Adrenal gland (tissue), 12 donors: ENCODE results near the gene NRP2. TPM values are rescaled to one million over a fixed set of nuclear protein-coding genes. Genes with fewer than 3 reads are reported as not detected.
A peak's percentile ranks its signal among the peaks of the same experiment; 100 is the strongest.

Experiments
- DNase-seq, 7 donors: peaks; one replicate each; pipeline ENCODE4 v3.0.0-alpha.2; 2019 to 2020
- H3K27ac ChIP-seq, 5 donors: fragments of 200-600 bp; sonication (generic) in 4 of 5; 1 replicate in 3 of 5; 2 replicates in 2 of 5; pipeline versions ENCODE4 v1.5.1 to v1.8.0; 2016 to 2020; ENCODE audit warnings: mild to moderate bottlenecking in 1 of 5
- H3K27me3 ChIP-seq: fragments of 200-600 bp; 2 replicates; pipeline ENCODE4 v1.8.0; 2021
- H3K36me3 ChIP-seq, 2 donors: fragments of 200-600 bp; replicated peaks in 1 of 2; 1 replicate in 1 of 2; 2 replicates in 1 of 2; pipeline versions ENCODE4 v1.5.1 to v1.8.0; 2018 to 2022
- H3K4me1 ChIP-seq, 2 donors: fragments of 200-600 bp; replicated peaks in 1 of 2; 1 replicate in 1 of 2; 2 replicates in 1 of 2; pipeline versions ENCODE4 v1.5.1 to v1.8.0; 2018 to 2021
- H3K4me3 ChIP-seq, 4 donors: fragments of 200-600 bp; sonication (generic) in 3 of 4; one replicate each; pipeline ENCODE4 v1.5.1; 2016 to 2018
- H3K9me3 ChIP-seq, 3 donors: fragments of 200-600 bp; sonication (generic) in 1 of 3; replicated peaks in 1 of 3; 1 replicate in 2 of 3; 2 replicates in 1 of 3; pipeline versions ENCODE4 v1.5.1 to v1.8.0; 2016 to 2021
- POLR2A ChIP-seq, 2 donors: fragments of 450-650 bp; IDR thresholded peaks; one replicate each; pipeline ENCODE4 v1.6.1; 2017; ENCODE audit warnings: antibody characterized with exemption in 2 of 2, mild to moderate bottlenecking in 2 of 2, moderate library complexity in 1 of 2
- WGBS, 4 donors: extraction: QIAGEN DNeasy Blood & Tissue Kit in 2 of 4; methylation state at CpG; one replicate each; pipeline versions ENCODE4 v1.1.5 to v1.1.7; 2013 to 2017; 5-methylcytosine and 5-hydroxymethylcytosine counted together
- intact Hi-C, 2 donors: fragments of 100-400 bp; cut with DNase I; formaldehyde crosslinking; loops; one replicate each; pipeline versions ENCODE4 v1.14.1 to v1.15.0; 2022 to 2023
- polyA plus RNA-seq, 3 donors: library from polyadenylated mRNA; stranded (reverse); fragments of 200-250 nt in 2 of 3; fragments of 350-450 nt in 1 of 3; fragmentation: Illumina TruSeq in 1 of 3; extraction: RNeasy Lipid Tissue Mini Kit (QIAGEN cat#74804) in 1 of 3; gene quantifications; one replicate each; pipeline ENCODE4 v1.2.3, GENCODE V29; 2013 to 2014
- total RNA-seq, 9 donors: library from RNA; depleted of rRNA in 4 of 9; stranded (reverse); fragments of >200 nt in 4 of 9; fragments of 120-200 nt in 1 of 9; fragmentation: NEBNext Ultra II Directional in 1 of 9; extraction: Animal tissue kit (Norgen Biotek cat#: 25700) in 1 of 9; gene quantifications; one replicate each; pipeline versions ENCODE4 v1.1.0 to v1.2.4, GENCODE V29; 2013 to 2023
- TF ChIP-seq, protein P1 (sequence below), 6 experiments: fragments of 450-650 bp in 4 of 6; fragments of 200-600 bp in 2 of 6; sonication (generic) in 1 of 6; IDR thresholded peaks; 1 replicate in 5 of 6; 2 replicates in 1 of 6; pipeline versions ENCODE4 v1.5.1 to v1.8.0; 2016 to 2021; ENCODE audit warnings: antibody characterized with exemption in 6 of 6, mild to moderate bottlenecking in 2 of 6, moderate library complexity in 1 of 6
- donor health status: healthy with polysubstance abuse.
- donor health status: Bipolar disorder and iron deficiency.
- donor health status: DM: yes; HTN: yes; CAD: no.
- donor health status: DM: no; HTN: no; CAD: no.
- donor health status: DM: no; HTN: no; CAD: no.
- donor health status: DM: yes; HTN: yes; CAD: no.

The NRP2 gene
- total and polyA plus RNA-seq, 12 donors, result 27.6 to 205 (median 93.1) TPM

- Histone ChIP-seq H3K4me3 (no peak overlapping the region), H3K27me3 (no peaks in the 10 kb centered on the region), H3K4me1 (peaks cover 9 to 64% of the 10 kb centered on the region in 2 donors), H3K9me3 (no peaks in the 10 kb centered on the region), H3K36me3 (peaks cover 0 to 6% of the 10 kb centered on the region in 2 donors), H3K27ac (peak overlapping the region in 4 of 5 donors; percentile 18 to 71 (median 32))
- no peak for DNase-seq
- TF ChIP-seq POLR2A (IDR thresholded peaks at IDR 0.05), result no peak
- TF ChIP-seq, protein P1, sequence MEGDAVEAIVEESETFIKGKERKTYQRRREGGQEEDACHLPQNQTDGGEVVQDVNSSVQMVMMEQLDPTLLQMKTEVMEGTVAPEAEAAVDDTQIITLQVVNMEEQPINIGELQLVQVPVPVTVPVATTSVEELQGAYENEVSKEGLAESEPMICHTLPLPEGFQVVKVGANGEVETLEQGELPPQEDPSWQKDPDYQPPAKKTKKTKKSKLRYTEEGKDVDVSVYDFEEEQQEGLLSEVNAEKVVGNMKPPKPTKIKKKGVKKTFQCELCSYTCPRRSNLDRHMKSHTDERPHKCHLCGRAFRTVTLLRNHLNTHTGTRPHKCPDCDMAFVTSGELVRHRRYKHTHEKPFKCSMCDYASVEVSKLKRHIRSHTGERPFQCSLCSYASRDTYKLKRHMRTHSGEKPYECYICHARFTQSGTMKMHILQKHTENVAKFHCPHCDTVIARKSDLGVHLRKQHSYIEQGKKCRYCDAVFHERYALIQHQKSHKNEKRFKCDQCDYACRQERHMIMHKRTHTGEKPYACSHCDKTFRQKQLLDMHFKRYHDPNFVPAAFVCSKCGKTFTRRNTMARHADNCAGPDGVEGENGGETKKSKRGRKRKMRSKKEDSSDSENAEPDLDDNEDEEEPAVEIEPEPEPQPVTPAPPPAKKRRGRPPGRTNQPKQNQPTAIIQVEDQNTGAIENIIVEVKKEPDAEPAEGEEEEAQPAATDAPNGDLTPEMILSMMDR (IDR thresholded peaks at IDR 0.05), result no peak
- intact Hi-C loops, result no loop called here
- 0 to 72% (median 21%) methylated on average over 1 of the region's 1 CpG for WGBS, 4 donors
Measured at GRCh38 chr2:205712508-205712907, 30.2 kb downstream of the NRP2 start.

GRCh38 chr2:205713086-205713485, 30.8 kb downstream of the NRP2 start:
- TF ChIP-seq, protein P1 (IDR thresholded peaks at IDR 0.05), result no peak
- TF ChIP-seq POLR2A (IDR thresholded peaks at IDR 0.05), result no peak
- Histone ChIP-seq H3K27me3 (no peaks in the 10 kb centered on the region), H3K27ac (peak overlapping the region in 4 of 5 donors; percentile 19 to 71 (median 32)), H3K36me3 (peaks cover 0 to 7% of the 10 kb centered on the region in 2 donors), H3K4me1 (peaks cover 9 to 64% of the 10 kb centered on the region in 2 donors), H3K4me3 (no peak overlapping the region), H3K9me3 (no peaks in the 10 kb centered on the region)
- intact Hi-C loops, result no loop called here
- WGBS, 4 donors, result 0 to 14% (median 4%) methylated on average over 1 of the region's 1 CpG
- DNase-seq, result peak; percentile 53 to 75 (median 64)

DNA sequence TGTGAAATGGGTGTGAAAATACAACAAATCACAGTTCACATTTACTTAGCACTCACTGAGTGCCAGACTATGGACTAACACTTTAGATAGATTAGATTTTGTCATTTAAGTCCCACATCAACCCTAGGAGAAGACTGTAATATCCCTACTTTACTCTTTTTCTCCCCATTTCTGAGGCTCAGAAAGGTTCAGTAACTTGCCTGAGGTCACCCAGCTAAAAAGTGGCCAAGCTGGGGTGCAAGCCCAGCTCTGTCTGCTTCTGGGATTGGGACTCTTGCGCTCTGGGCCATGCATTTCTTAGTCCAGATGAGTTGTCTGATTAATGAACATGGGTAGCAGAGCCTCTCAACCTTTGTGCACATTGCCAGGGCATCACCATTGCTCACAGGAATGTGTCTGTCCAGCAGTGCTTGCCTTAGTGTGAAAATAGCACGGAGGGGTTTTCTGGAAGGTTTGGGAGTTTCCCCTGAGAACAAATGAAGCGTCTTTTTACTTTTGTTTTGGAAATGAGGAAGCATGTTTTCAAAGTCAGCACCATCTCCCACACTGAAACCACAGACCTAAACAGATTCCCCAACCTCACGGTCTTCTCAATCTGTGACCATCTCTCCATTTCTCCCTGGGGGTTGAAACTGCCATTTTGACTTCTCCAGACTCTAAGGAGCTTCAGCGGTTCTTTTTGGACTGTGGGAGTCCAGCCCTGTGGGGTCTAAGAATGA, 31.9 kb downstream of the NRP2 start:
- no peaks in the 10 kb centered on the region for H3K27me3 ChIP-seq
- H3K4me1 ChIP-seq, result peaks cover 9 to 53% of the 10 kb centered on the region in 2 donors
- intact Hi-C loops, result no loop called here
- peak overlapping the region in 4 of 5 donors; percentile 19 to 76 (median 50) for H3K27ac ChIP-seq
- H3K9me3 ChIP-seq, result no peaks in the 10 kb centered on the region
- no peak overlapping the region for H3K4me3 ChIP-seq
- WGBS, 4 donors, result 67 to 85% (median 73%) methylated on average over 5 of the region's 5 CpGs
- TF ChIP-seq, protein P1 (IDR thresholded peaks at IDR 0.05), result no peak
- no peak for TF ChIP-seq POLR2A (IDR thresholded peaks at IDR 0.05)
- DNase-seq, result no peak
- peaks cover 0 to 7% of the 10 kb centered on the region in 2 donors for H3K36me3 ChIP-seq

DNA sequence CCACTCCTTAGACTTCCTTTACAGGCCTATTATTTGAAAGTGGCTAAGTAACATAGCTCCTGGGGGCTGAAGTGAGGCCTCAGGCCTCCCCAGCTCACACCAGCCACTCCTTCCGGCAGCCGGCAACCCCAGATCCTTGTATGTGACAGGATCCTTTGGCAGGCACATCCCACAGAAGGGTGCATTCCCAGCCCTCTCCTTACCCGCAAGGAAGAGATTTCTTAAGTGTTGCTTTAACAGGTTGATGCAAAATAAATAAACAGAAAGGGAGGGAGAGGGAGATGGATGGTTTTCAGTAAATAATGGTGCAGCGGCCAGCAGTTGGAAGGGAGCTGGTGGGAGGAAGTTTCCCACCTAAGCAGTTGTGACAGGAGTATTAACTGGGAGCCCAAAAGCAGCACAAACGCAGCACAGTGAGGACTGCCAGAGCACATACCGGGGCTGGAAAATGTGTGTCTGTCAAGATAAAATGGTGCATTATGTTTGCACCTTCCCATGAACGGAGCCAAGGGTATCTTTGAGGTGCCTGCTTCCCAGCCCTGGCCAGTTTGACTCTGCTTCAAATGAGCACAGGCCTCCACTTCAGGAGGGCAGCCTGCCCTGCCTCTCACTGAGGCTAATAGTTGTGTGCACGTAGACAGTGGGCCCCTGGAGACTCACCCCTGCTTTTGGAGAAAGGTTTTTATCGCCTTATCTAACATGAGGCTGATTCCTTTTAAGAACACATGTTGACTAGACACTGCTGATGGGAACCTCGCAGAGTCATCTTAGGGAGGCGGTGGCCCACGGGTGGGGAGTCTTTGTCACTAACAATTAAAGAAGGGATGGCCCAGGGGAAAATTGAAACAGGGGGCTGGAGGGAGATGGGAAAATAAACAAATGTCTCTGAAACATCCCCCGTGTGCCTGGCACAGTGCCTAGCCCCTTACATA, 32.8 kb downstream of the NRP2 start:
- Histone ChIP-seq H3K9me3 (no peaks in the 10 kb centered on the region), H3K36me3 (peaks cover 0 to 7% of the 10 kb centered on the region in 2 donors), H3K27me3 (no peaks in the 10 kb centered on the region), H3K4me1 (peaks cover 9 to 52% of the 10 kb centered on the region in 2 donors), H3K27ac (peak overlapping the region in 4 of 5 donors; percentile 19 to 76 (median 50)), H3K4me3 (no peak overlapping the region)
- intact Hi-C loops, result no loop called here
- no peak for DNase-seq
- 77 to 91% (median 84%) methylated on average over 12 to 13 of the region's 13 CpGs for WGBS, 4 donors
- TF ChIP-seq, protein P1 (IDR thresholded peaks at IDR 0.05), result no peak
